Stimulated activated CD4-positive, alpha-beta T cell treated with anti-CD3 and anti-CD28 coated beads, Interleukin-4, amount 100 ng/mL, for 1 hour (primary cell): ENCODE results near the gene SAYSD1.

ENCODE experiments used
- DNase-seq: peaks from one replicate; pipeline ENCODE4 v3.0.0-alpha.2; 2020

Gene SAYSD1

GRCh38 chr6:39107641-39108040 is 7.3 kb downstream of the SAYSD1 start:
- DNase-seq: no peak

- no peak for DNase-seq
Observed at GRCh38 chr6:39107034-39107433, 8.0 kb downstream of the SAYSD1 start.

- DNase-seq: no peak
Observed at GRCh38 chr6:39104528-39104927, 10.5 kb downstream of the SAYSD1 start.

GRCh38 chr6:39102821-39103136 is 12.2 kb downstream of the SAYSD1 start:
- DNase-seq: no peak

GRCh38 chr6:39102071-39102820 is 12.7 kb downstream of the SAYSD1 start:
- DNase-seq: peak; percentile 13

GRCh38 chr6:39100358-39100757 is 14.6 kb downstream of the SAYSD1 start:
- DNase-seq: no peak

GRCh38 chr6:39095578-39095977 is 19.4 kb downstream of the SAYSD1 start:
- DNase-seq: no peak

GRCh38 chr6:39093149-39093708 is 21.8 kb downstream of the SAYSD1 start:
- no peak for DNase-seq

GRCh38 chr6:39092124-39092523 is 22.9 kb downstream of the SAYSD1 start:
- no peak for DNase-seq

GRCh38 chr6:39091220-39091619 is 23.8 kb downstream of the SAYSD1 start:
- no peak for DNase-seq

GRCh38 chr6:39090036-39090435 is 24.9 kb downstream of the SAYSD1 start:
- no peak for DNase-seq

GRCh38 chr6:39088331-39088730 is 26.7 kb downstream of the SAYSD1 start:
- no peak for DNase-seq

- DNase-seq: no peak
Observed at GRCh38 chr6:39087197-39087596, 27.8 kb downstream of the SAYSD1 start.

GRCh38 chr6:39086711-39087110 is 28.3 kb downstream of the SAYSD1 start:
- DNase-seq: no peak

- DNase-seq: no peak
Observed at GRCh38 chr6:39086294-39086693, 28.7 kb downstream of the SAYSD1 start.

GRCh38 chr6:39085129-39085797 is 29.7 kb downstream of the SAYSD1 start:
- DNase-seq: no peak

- no peak for DNase-seq
Observed at GRCh38 chr6:39084506-39084905, 30.5 kb downstream of the SAYSD1 start.

GRCh38 chr6:39083231-39083634 is 31.8 kb downstream of the SAYSD1 start:
- no peak for DNase-seq

- DNase-seq: no peak
Observed at GRCh38 chr6:39082310-39082709, 32.7 kb downstream of the SAYSD1 start.

GRCh38 chr6:39080246-39080875 is 34.6 kb downstream of the SAYSD1 start:
- no peak for DNase-seq

- DNase-seq: no peak
Observed at GRCh38 chr6:39079197-39080125, 35.5 kb downstream of the SAYSD1 start.

- no peak for DNase-seq
Observed at GRCh38 chr6:39078695-39079094, 36.3 kb downstream of the SAYSD1 start.
